DND-41 (cell line): ENCODE measurements around the gene KRTAP22-2.

Source experiments
- ATAC-seq: fragments of 200-7000 bp; cut with Tn5 transposase; 3 replicates; pipeline ENCODE4 v1.9.1; 2021; ENCODE audit warnings: low read depth; ENCODE audit not compliant: insufficient read depth
- DNase-seq: peaks from one replicate; pipeline ENCODE4 v3.0.0-alpha.2; 2020
- H2AFZ ChIP-seq: 2 replicates; pipeline ENCODE4 v1.6.0; 2012; ENCODE audit warnings: low read depth, low read length
- H3K27ac ChIP-seq: 2 replicates; pipeline ENCODE4 v1.5.1; 2012; ENCODE audit warnings: low read length, inconsistent platforms
- H3K27me3 ChIP-seq: fragments of 200-600 bp; sonication (generic); 2 replicates; pipeline ENCODE4 v1.6.0; 2012; ENCODE audit warnings: low read length, mild to moderate bottlenecking, inconsistent platforms; ENCODE audit not compliant: insufficient read depth, poor library complexity
- H3K36me3 ChIP-seq: 2 replicates; pipeline ENCODE4 v1.5.1; 2012; ENCODE audit warnings: low read length, inconsistent platforms; ENCODE audit not compliant: insufficient read depth
- H3K4me1 ChIP-seq: 2 replicates; pipeline ENCODE4 v1.5.1; 2012; ENCODE audit warnings: mild to moderate bottlenecking, low read length; ENCODE audit not compliant: insufficient read depth
- H3K4me2 ChIP-seq: 2 replicates; pipeline ENCODE4 v1.6.0; 2012; ENCODE audit warnings: mild to moderate bottlenecking, moderate library complexity, low read length, inconsistent platforms; ENCODE audit not compliant: insufficient read depth
- H3K4me3 ChIP-seq, 2 experiments: fragments of 200-600 bp in 1 of 2; shearing (Covaris generic) in 1 of 2; 2 replicates each; pipeline ENCODE4 v1.5.1; 2012 to 2016; ENCODE audit warnings: inconsistent platforms in 2 of 2, low read length in 2 of 2, mild to moderate bottlenecking in 2 of 2, low read depth in 1 of 2, moderate library complexity in 1 of 2
- H3K79me2 ChIP-seq: 2 replicates; pipeline ENCODE4 v1.6.0; 2012; ENCODE audit warnings: low read length, inconsistent platforms; ENCODE audit not compliant: insufficient read depth
- H3K9ac ChIP-seq: 2 replicates; pipeline ENCODE4 v1.6.0; 2012; ENCODE audit warnings: low read depth, mild to moderate bottlenecking, inconsistent platforms, low read length, moderate library complexity
- H3K9me3 ChIP-seq: 2 replicates; pipeline ENCODE4 v1.5.1; 2012; ENCODE audit warnings: low read length, moderate library complexity, mild to moderate bottlenecking, inconsistent platforms; ENCODE audit not compliant: insufficient read depth, severe bottlenecking
- H4K20me1 ChIP-seq: 2 replicates; pipeline ENCODE4 v1.6.0; 2012; ENCODE audit warnings: low read length; ENCODE audit not compliant: insufficient read depth
- EZH2 ChIP-seq: IDR thresholded peaks from 3 replicates; pipeline ENCODE4 v1.6.1; 2012; ENCODE audit warnings: borderline replicate concordance, low read depth, mild to moderate bottlenecking, moderate library complexity, low read length, inconsistent platforms; ENCODE audit not compliant: severe bottlenecking
- TF ChIP-seq, protein P1 (sequence below): IDR thresholded peaks from 2 replicates; pipeline ENCODE4 v1.5.1; 2012; ENCODE audit warnings: borderline replicate concordance, low read length, moderate library complexity, mild to moderate bottlenecking; ENCODE audit not compliant: poor library complexity, severe bottlenecking; ENCODE audit errors: extremely low read depth

The KRTAP22-2 gene

DNA sequence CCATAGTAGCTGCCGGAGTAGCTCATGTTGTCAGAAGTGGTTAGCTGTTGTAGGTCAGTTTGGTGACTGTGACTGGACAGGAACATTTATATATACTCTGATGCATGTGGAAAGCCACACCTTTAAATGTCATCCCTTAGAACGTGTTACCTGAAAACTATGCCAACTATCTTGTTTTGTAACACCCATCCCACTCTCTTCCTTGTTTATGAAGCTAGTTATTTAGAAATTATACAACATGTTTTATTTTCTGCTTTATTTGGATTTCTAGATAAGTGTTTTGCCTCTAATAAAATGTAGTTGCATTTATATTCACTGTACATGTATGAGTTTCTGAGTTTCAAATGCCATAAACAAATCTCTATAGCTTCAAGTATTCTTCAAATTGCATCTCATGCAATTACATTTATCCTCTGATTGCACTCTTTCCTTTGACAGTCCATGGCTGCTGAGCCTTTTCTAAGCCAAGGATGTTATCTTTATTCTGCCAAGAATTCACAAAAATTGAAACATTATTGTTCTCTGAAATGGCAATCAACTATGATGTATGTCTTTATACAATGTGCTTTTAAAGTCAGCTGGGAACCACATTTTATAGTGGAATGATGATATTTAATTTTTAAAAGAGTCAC is 28.8 kb downstream of the KRTAP22-2 start, which contains the start of gene KRTAP19-7:
Gene KRTAP19-7, minus strand, starts transcription at position 51 of the 632 bp plus-strand sequence. Its CDS starts 25 bp downstream, at position 26.
- H2AFZ ChIP-seq, result no peak within 1 kb of the TSS
- no peaks in the 10 kb centered on the region for H3K79me2 ChIP-seq
- H3K4me2 ChIP-seq, result no peak within 1 kb of the TSS
- H3K27me3 ChIP-seq, result no peaks in the 10 kb centered on the region
- no peak for TF ChIP-seq EZH2
- no peak for DNase-seq
- no peak within 1 kb of the TSS for H3K4me3 ChIP-seq
- H3K27ac ChIP-seq, result no peak within 1 kb of the TSS
- no peaks in the 10 kb centered on the region for H4K20me1 ChIP-seq
- no peaks in the 10 kb centered on the region for H3K36me3 ChIP-seq
- no peaks in the 10 kb centered on the region for H3K4me1 ChIP-seq
- ATAC-seq, result no peak
- no peaks in the 10 kb centered on the region for H3K9me3 ChIP-seq
- no peak within 1 kb of the TSS for H3K9ac ChIP-seq

DNA sequence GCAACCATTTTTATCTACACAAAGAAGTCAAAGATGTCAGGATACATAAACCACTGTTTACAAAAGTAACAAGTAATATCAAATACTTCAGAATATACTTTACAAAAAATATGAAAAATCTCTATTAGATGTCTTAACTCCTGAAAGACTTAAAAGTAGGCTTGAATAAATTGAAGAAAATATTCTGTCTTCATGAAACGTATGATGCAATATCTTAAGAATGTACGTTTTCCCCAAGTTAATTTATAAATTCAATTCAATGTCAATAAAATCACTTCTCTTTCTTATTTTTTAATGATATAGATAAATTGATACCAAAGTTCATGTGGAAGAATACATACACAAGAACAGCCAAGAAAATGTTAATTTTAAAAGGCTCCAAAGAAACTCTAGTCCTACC is 35.1 kb downstream of the KRTAP22-2 start:
- Histone ChIP-seq H3K79me2 (no peaks in the 10 kb centered on the region), H2AFZ (no peak overlapping the region), H3K4me1 (no peaks in the 10 kb centered on the region), H3K4me3 (no peak overlapping the region), H3K9ac (no peak overlapping the region), H4K20me1 (no peaks in the 10 kb centered on the region), H3K27me3 (no peaks in the 10 kb centered on the region), H3K4me2 (no peak overlapping the region), H3K27ac (no peak overlapping the region), H3K36me3 (no peaks in the 10 kb centered on the region), H3K9me3 (no peaks in the 10 kb centered on the region)
- ATAC-seq (no peak), DNase-seq (no peak)
- TF ChIP-seq, protein P1, sequence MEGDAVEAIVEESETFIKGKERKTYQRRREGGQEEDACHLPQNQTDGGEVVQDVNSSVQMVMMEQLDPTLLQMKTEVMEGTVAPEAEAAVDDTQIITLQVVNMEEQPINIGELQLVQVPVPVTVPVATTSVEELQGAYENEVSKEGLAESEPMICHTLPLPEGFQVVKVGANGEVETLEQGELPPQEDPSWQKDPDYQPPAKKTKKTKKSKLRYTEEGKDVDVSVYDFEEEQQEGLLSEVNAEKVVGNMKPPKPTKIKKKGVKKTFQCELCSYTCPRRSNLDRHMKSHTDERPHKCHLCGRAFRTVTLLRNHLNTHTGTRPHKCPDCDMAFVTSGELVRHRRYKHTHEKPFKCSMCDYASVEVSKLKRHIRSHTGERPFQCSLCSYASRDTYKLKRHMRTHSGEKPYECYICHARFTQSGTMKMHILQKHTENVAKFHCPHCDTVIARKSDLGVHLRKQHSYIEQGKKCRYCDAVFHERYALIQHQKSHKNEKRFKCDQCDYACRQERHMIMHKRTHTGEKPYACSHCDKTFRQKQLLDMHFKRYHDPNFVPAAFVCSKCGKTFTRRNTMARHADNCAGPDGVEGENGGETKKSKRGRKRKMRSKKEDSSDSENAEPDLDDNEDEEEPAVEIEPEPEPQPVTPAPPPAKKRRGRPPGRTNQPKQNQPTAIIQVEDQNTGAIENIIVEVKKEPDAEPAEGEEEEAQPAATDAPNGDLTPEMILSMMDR, result no peak
- TF ChIP-seq EZH2, result no peak

DNA sequence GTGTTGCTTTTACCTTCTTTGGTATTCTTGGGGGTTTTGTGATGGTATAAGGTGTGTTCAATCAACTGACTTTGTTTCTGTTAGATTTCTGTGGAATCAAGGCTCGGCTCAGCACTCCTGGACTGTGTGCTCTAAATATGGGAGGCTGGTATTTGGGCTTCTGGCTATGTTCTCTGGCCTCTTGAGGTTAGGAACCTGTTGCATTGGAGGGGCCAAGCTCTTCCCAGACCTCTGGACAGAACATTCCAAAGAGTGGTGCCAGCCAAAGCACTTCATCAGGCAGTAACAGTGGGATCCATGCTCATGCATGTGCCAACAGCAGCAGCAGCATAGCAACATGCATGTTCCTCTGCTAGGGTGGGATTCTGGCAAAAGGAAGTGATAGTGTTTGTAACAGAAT is 37.4 kb downstream of the KRTAP22-2 start:
- no peak overlapping the region for H3K27ac ChIP-seq
- no peak for DNase-seq
- no peak overlapping the region for H3K9ac ChIP-seq
- H3K9me3 ChIP-seq, result no peaks in the 10 kb centered on the region
- no peak for ATAC-seq
- no peak overlapping the region for H3K4me3 ChIP-seq
- H3K4me2 ChIP-seq, result no peak overlapping the region
- no peak for TF ChIP-seq EZH2
- TF ChIP-seq, protein P1, result no peak
- no peaks in the 10 kb centered on the region for H3K79me2 ChIP-seq
- no peaks in the 10 kb centered on the region for H3K4me1 ChIP-seq
- H4K20me1 ChIP-seq, result no peaks in the 10 kb centered on the region
- H3K27me3 ChIP-seq, result no peaks in the 10 kb centered on the region
- no peaks in the 10 kb centered on the region for H3K36me3 ChIP-seq
- no peak overlapping the region for H2AFZ ChIP-seq

DNA sequence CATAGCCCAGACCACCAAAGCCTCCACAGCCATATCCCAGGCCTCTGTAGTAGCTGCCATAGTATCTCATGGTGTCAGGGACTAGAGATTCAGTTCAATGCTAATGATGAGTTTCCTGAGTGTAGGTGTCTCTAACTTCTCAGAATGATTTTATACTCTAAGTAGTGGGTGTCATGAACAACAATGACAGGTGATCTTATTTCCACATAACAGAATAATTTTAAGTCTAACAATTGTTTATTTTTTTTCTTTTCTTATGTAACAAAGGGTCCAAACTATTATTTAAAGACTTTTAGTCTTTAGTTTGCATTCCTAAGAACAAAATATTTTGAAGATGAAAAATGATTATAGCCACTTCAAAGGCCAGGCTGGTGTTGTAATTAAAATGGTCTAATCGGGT is 48.4 kb downstream of the KRTAP22-2 start, which contains the start of gene KRTAP19-6:
Gene KRTAP19-6, minus strand, starts transcription at position 101 of the 400 bp plus-strand sequence. Its CDS starts 31 bp downstream, at position 70.
- Histone ChIP-seq H3K4me2 (no peak within 1 kb of the TSS), H3K9me3 (no peaks in the 10 kb centered on the region), H3K4me3 (no peak within 1 kb of the TSS), H3K9ac (no peak within 1 kb of the TSS), H3K36me3 (no peaks in the 10 kb centered on the region), H3K27me3 (no peaks in the 10 kb centered on the region), H4K20me1 (no peaks in the 10 kb centered on the region), H3K4me1 (no peaks in the 10 kb centered on the region), H3K79me2 (no peaks in the 10 kb centered on the region), H3K27ac (no peak within 1 kb of the TSS), H2AFZ (no peak within 1 kb of the TSS)
- DNase-seq, result no peak
- no peak for ATAC-seq
- no peak for TF ChIP-seq EZH2
- TF ChIP-seq, protein P1, result no peak
